Ureter (tissue), 1 donor: ENCODE data around the gene STXBP4. TPM values are rescaled to one million over a fixed set of nuclear protein-coding genes. Genes with fewer than 3 reads are reported as not detected.

ENCODE experiments used
- DNase-seq: peaks from one replicate; pipeline ENCODE4 v3.0.0-alpha.2; 2020; ENCODE audit warnings: low spot score
- total RNA-seq: library from RNA; stranded (reverse); gene quantifications from one replicate; pipeline ENCODE4 v1.2.4, GENCODE V29; 2023
- donor health status: DM: yes; HTN: yes; CAD: no.

The STXBP4 gene
- total RNA-seq, 1 donor from 2014 or later = 19.3 TPM

GRCh38 chr17:55171634-55172328 lies 203.2 kb downstream of the STXBP4 start:
- no peak for DNase-seq

DNA sequence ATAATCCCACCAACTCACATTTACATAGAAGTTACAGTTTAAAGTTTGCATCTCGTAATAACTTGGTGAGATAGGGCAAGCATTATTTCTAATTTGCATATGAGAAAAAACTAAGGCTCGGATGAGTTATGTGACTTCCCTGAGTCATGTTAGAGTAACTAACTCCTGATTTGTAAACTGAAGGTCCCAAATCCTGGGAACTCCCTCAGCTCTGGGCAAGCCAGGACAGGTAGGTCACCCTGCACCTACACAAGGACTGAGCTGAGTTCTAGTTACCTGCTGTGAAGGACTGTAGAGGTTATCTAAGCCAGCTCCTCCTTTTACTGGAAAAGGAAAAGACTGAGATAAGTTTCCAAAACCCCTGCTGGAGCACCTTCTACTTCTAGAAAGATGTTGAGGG lies 204.0 kb downstream of the STXBP4 start:
- no peak for DNase-seq

DNA sequence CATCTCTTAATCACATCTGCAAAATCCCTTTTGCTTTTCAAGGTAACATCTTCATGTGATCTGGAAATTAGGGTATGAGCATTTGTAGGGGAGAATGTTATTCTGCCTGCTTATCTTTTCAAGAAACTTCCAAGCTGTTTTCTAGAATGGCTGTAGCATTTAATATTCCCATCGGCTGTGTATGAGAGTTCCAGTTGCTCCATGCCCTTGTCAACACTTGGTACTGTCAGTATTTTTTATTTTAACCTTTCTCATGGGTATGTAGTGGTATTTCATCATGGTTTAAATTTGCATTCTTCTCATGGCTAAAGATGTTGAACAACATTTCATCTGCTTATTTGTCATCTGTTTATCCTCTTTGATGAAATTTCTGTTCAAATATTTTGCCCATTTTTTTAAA lies 205.6 kb downstream of the STXBP4 start:
- no peak for DNase-seq

- DNase-seq = no peak
These were observed 207.3 kb downstream of the STXBP4 start for GRCh38 chr17:55175788-55176427.

DNA sequence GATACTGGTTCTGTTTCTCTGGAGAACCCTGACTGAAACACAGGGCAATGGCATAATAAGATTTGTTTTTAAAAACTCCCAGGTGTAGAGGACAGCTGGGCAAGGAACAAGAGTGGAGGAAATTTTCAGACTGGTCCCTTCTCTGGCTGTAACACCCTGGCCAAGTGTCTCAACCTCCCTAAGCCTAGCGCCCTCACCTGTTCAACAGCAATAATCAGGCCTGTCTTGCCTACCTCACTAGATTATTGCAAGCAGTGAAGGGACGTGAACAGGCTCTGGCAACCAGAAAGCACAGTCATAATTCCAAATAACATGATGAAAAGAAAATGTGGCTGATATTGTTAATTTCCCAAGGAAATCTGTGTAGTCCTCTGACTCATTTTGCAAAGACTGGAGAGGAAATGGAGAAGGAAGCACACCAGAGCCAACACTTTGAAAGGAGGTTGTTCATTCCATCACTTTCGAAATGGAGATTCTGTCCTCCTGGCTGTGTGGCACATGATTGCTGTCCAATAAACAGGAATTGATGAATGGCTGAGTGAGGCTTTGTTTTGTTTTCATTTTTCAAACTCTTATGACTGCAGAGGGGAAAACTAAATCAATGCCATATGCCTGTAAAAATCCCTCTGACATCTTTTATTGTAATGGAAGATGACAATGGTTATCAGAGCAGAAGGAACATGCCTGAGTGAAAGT lies 208.7 kb downstream of the STXBP4 start:
- no peak for DNase-seq

DNA sequence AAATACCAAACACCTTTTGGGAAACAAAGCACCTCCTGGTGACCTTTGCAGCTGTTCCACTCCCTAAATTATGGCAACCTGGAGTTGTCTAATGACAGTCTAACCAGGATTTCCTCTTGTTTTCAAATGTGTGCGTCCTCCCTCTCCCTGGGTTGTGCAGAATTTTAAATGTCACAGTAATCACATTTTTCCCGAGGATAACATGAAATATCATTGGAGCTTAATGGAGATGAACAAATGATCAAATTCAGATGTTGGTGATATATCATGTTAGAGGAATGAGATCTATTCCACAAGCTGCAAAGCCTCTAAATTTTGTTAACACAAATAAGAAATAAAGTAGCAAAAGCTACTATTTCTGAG lies 209.3 kb downstream of the STXBP4 start:
- no peak for DNase-seq

DNA sequence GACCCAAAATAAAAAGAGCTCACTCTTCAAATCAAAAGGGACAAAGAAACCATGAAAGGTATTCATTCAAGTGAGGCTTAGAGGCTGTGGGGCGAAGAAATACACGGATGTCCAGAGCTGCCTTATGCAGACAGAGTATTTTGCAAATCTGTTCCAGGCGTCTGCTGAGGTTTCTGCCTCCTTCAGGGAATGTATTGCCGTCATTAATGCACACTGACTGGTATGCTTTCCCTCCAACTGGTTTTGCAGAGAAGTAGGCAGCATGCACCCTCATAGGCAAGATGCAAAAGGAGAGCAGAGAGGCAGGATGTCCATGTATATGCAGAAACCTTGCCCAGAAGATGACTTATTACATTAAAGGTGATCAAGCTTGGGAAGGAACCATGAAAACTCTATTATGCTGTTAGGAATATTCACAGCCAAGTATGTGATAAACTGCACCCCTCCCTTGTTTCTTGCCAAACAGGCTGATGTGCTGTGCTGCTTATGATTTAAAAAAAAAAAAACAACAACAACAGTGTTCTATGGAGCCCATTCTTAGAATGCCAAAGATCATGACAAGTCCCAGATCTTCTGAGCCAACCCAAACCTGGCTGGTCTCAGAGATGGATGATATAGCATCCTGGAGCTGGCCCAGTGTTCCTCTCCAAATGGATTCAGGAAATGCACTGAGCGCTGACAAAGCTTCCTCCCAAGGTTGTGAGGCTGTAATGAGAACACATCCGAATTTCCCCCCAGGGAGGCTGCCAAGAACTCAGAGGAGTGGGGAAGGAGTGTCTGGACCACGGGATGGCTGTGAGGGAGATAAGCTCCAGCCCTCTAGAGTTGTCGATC lies 218.6 kb downstream of the STXBP4 start:
- DNase-seq = no peak

DNA sequence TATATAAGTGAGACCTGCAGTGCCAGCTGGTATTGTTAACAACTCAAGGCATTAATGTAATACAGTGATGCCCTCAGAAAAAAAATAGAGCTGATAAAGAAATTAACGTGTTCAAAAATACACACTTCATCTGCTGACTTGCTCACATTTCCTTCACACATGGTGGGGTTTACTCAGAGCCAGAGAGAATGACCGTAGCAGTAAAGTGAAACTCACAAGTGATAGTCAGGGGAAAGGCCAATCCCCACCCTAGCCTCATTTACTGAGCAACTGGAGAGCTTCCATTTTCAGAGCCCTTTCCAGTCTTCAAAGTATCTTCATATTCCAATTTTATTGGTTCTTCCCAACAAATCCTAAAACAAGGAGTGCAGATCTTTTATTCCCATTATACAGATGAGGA lies 222.2 kb downstream of the STXBP4 start:
- DNase-seq = no peak

- no peak for DNase-seq
These were observed 230.3 kb downstream of the STXBP4 start for GRCh38 chr17:55198690-55199370.

GRCh38 chr17:55200904-55201303 lies 232.3 kb downstream of the STXBP4 start:
- no peak for DNase-seq

DNA sequence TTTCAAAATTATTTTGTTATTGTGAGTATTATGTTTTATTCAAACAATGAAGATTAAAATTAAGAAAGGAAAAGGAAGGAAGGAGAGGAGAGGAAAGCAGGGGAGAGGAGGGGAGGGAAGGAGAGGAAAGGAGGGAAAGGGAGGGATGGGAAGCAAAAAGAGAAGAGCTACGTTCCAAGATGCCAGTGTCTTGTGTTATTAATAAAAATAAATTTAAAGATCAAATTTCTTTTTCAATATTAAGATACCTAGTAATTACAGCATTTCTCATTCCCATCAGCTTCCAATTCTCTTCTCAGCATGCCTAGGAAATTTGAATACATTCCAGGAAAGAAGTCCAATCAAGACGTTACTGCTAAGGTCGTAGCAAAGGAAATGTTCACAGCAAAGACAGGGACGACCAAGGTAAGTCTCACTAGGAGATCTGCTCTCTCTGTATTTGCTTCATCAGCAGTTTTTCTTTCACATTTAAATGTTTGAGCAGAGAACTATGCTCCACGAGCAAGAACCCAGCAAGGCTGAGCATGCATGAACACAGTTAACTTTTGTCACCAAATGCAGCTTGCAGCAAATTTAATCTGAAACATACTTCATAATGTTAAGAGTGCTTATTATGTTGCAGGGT lies 232.9 kb downstream of the STXBP4 start:
- no peak for DNase-seq

GRCh38 chr17:55202896-55203295 lies 234.3 kb downstream of the STXBP4 start:
- no peak for DNase-seq

DNA sequence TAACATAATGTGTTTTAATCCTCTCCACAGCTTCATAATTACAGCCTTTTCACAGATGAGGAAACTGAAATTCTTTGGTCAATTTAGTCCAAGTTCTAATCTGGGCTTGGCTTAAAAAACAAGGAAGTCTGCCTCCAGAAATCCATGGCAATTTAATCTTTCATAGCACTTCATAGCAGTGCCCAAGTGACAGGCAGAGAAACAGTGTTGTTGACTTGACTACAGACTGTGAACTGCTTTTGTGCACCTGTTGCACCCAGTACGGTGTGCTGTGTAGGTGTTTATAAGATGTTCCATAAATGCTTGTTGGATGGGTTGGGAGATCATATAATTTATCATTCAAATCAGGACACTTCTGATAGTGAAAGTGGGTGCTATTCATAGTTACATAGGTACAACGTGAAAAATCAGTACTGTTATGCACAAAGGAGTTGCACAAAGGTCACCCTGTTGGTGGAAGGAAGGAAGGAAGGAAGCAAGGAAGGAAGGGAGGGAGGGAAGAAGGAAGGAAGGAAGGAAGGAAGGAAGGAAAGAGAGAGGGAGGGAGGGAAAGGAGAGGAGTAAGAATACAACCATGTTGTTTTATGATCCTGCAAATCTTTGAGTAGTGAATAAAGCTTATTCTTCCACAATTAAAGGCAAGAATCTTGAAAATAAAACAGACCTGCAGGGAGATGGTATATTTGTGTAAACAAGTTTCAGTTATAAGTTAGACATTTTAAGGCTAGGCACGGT lies 239.7 kb downstream of the STXBP4 start:
- DNase-seq = no peak

DNA sequence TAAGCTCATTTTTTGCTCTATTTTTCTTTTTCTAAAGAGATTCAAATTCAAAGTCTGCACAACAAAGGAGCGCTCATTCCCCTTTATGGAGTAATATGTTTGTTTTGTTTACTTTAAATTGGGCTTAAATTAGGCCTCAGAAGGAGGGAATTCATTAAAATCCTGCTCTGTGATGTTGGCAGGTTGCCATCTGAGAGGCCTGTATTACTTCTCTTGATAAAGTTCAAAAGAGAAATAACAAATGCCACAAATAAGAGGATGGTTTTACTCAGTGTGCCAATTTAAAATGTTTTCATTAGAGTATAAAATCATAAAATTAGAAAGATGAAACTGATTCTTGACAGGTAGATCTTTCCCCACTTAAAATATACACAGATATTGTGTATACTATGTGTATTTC lies 241.7 kb downstream of the STXBP4 start:
- DNase-seq = no peak

- DNase-seq = no peak
These were observed 244.3 kb downstream of the STXBP4 start for GRCh38 chr17:55212880-55213279.

DNA sequence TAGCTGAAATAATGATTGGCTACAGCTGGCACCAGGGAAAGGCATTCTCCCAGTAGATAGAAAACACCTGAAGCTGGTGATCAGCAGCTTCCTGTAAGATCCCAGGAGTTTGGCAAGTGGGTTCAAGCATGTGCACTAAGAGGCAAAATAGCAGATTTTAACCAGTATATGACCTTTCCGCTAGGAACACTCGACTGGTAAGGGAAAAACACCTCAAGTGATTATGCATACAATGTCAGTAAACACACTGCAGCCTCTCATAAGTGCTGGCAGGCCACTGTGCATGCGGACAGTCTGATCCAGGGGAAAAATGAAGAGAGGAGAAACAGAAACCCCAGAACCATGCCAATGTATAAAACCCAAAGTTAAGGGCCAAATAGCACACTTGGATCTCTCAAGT lies 247.1 kb downstream of the STXBP4 start:
- no peak for DNase-seq

DNA sequence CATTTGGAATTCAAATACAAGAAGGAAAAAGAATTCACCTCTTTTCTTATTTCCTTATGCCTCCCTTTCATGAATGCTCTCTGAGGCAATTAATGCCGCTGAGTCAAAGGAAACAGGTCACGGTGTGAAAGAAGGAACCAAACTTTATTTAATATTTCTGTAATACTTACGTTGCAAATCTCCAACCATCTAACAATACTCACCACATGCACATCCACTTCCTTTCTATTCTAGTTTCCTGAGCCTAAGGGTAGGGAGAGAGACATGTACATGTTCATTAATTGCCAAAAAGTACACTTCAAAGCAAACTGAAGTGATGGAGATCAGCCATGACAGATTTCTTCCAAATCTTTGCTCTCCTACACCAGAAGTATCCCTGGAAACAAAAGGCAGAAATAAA lies 248.3 kb downstream of the STXBP4 start:
- no peak for DNase-seq

DNA sequence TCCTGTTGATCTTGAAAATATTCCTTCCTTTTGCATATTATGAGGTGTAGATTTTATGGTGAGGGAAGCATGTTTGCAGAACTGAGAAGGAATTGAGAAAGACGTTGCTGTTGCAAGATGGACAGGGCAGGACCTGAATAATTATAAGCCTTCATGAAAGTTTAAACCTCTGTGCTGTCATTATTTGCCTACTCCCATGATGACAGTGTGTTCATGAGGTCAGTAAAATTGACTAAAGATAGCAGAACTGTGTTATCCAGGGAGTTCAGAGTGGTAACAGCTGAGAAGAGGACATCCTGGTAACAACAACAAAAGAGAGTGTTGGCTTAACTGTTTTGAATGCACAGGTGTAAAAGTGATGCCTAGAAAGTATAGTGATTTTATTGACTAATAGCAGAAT lies 250.9 kb downstream of the STXBP4 start:
- no peak for DNase-seq

DNA sequence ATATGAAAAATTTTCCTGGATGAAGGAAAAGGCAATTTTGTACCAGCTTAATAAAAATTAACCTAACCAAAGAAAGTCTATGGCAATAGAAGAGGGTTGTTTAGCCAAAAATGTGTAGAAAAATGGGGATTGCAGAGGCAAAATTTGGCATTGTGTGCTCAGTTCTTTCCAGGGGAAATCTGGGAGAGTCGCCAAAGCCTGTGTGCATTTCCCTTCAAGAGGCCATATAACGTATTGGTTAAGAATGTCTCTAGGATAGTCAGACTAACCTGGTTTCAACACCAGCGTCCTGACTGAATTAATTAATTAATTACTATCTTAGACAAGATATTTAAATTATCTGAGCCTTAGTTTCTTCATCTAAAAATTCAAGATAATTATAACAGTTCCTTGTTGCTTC lies 251.4 kb downstream of the STXBP4 start:
- DNase-seq = no peak
